ENCODE measurements around the gene AUTS2.

DNA sequence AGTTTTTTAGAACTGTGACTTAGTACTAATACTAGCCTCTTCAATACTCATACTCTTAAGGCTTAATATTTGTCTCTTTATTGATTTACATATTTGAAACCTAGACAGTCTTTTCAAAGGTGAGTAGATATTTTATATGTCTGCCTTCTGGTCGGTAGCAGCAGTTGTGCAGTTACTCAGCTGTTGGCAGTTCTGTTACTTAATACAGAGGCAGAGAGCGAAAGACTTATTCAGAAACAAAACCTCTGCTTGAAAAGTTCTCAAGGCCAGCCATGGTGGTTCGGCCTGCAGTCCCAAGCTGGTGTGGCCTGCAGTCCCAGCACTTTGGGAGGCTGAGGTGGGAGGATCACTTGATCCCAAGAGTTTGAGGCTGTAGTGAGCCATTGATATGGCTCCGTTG is 84.2 kb downstream of the AUTS2 start:
- TF ChIP-seq, protein P1, sequence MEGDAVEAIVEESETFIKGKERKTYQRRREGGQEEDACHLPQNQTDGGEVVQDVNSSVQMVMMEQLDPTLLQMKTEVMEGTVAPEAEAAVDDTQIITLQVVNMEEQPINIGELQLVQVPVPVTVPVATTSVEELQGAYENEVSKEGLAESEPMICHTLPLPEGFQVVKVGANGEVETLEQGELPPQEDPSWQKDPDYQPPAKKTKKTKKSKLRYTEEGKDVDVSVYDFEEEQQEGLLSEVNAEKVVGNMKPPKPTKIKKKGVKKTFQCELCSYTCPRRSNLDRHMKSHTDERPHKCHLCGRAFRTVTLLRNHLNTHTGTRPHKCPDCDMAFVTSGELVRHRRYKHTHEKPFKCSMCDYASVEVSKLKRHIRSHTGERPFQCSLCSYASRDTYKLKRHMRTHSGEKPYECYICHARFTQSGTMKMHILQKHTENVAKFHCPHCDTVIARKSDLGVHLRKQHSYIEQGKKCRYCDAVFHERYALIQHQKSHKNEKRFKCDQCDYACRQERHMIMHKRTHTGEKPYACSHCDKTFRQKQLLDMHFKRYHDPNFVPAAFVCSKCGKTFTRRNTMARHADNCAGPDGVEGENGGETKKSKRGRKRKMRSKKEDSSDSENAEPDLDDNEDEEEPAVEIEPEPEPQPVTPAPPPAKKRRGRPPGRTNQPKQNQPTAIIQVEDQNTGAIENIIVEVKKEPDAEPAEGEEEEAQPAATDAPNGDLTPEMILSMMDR (IDR thresholded peaks at IDR 0.05), result no peak
- no peak for TF ChIP-seq POLR2A (IDR thresholded peaks at IDR 0.05)
